HG03108 (cell line): Measurements from ENCODE around the gene HCK.

Experiments used
- ATAC-seq: cut with Tn5 transposase; IDR thresholded peaks from one replicate; pipeline ENCODE4 v1.9.1; 2021; ENCODE audit warnings: moderate library complexity; ENCODE audit not compliant: unreplicated experiment

Gene HCK

DNA sequence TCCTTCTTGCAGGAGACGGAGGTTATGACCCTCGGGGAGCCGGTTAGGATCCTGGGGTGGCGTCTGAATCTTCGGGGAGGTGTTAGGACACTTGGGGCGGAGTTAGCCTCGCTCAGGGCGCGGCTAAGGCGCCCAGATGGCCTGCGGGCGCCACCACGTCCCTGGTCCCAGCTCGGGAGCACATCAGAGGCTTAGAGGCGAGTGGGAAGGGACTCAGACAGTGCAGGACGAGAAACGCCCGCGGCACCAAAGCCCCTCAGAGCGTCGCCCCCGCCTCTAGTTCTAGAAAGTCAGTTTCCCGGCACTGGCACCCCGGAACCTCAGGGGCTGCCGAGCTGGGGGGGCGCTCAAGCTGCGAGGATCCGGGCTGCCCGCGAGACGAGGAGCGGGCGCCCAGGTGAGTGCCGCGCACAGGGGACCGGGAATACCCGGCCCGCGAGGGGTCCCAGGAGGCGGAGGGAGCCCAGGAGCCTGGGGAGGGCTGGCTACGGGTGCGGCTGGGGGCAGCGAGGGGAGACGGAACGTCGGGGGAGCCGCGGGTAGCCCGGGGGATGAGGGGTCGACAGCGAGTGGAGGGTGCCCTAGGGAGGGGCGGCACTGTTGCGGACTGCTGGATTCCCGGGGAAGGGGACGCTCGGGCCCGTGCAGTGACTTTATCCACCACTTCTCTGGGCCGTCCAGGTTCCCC lies at the start of gene HCK:
Gene HCK, plus strand, starts transcription at position 153 of the 688 bp plus-strand sequence.
- ATAC-seq, result no peak

DNA sequence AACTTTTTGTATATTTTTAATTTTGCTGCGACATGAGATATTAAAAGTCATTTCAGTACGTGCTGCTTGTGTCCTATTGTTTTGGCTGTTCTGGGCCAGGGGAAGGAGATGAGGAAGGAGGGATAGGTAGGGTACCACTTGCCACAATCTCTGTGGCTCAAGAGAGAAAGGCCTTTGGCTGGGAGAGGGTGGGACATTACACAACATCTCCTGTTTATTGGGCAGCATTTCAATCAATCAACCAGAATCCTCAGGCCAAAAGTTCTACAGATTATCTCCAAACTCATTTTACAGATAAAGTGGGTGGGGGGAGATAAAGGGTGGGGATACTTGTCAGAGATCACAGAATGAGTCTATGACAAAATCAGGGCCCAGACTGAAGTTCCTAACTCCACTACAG lies 48.7 kb upstream of the HCK start:
- no peak for ATAC-seq

GRCh38 chr20:32004963-32005362 lies 47.1 kb upstream of the HCK start:
- no peak for ATAC-seq

GRCh38 chr20:32006053-32006452 lies 46.0 kb upstream of the HCK start:
- ATAC-seq, result no peak

- ATAC-seq, result no peak
These were observed 44.9 kb upstream of the HCK start for GRCh38 chr20:32006841-32007786.

DNA sequence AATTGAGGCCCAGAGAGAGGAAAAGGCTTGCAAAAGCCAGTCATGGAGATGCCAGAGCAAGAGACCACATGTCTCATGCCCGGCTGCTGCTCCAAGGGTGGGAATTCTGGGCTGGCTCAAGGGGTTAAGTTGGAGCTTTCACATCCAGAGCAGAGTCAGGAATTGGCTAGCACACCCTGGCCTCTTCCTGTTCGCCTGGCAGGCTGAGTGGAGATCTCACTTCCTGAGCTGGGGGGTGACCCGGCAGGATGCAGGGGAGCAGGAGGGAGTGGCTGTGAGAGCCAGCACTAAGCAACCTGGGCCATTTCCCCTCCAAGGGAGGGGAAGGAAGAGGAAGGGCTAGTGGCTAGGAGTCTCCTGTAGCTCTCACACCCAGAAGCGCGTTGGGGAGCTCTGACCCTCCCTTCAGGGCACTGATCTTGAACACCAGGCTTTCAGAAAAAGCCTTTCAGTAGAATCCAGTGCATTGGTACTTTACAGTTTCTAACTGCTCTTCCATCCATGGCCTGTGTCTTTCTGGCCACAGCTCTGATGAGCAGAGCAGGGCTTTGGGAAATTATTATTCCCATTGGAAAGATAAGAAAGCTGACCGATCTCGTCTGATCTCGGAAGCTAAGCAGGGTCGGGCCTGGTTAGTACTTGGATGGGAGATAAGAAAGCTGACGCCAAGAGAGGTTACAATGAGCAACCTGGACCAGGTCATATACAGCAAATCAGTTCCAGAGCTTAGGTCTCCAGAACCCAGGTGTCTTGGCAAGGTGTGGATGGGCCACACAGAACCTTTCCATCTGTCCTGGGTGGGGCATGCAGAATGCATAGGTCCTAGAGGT lies 44.0 kb upstream of the HCK start:
- no peak for ATAC-seq

- ATAC-seq, result no peak
These were observed 42.5 kb upstream of the HCK start for GRCh38 chr20:32009564-32009963.

DNA sequence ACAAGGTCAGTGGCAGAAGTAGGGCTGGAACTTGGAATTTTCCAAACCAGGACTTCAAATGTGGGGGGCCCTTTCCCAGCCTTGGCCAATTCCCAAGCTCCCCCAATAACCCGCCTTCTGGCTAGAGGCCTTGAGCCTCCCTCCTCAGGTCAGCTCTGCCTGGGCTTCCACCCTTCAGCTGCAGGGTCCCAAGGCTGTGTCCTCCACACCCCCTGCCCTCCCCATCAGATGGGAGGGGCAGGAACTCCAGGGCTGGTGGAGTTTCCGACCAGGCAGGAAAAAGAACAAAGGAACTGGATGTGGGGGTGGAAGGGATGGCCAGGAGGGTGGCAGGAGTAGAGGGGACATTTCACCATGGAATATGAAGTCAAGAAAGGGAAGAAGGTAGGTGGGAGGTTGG lies 41.9 kb upstream of the HCK start, which contains the start of gene CCM2L:
Gene CCM2L, plus strand, starts transcription at position 338 of the 400 bp plus-strand sequence. Its CDS starts 17 bp downstream, at position 355.
- no peak for ATAC-seq

DNA sequence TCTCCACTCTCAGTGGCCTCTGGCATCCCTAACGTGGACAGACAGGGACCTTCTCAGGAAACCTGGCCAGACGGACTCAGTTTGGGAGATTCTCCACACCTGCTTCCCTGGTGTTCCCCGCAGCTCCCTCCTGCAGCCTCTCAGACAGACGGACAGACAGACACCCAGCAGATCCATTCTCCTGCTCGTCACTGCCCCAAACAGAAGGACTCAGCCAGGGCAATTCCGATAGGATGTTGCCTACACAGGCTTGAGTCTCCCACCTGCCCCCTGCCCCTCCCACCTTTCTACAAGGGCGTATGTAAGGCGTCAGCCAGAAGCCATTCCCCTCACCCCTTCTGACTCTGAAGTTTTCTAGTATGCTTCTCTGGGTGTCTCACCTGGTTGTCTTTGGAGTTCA lies 41.4 kb upstream of the HCK start:
- ATAC-seq, result no peak

GRCh38 chr20:32012159-32012688 lies 39.8 kb upstream of the HCK start:
- ATAC-seq, result no peak

GRCh38 chr20:32013326-32013725 lies 38.7 kb upstream of the HCK start:
- no peak for ATAC-seq

DNA sequence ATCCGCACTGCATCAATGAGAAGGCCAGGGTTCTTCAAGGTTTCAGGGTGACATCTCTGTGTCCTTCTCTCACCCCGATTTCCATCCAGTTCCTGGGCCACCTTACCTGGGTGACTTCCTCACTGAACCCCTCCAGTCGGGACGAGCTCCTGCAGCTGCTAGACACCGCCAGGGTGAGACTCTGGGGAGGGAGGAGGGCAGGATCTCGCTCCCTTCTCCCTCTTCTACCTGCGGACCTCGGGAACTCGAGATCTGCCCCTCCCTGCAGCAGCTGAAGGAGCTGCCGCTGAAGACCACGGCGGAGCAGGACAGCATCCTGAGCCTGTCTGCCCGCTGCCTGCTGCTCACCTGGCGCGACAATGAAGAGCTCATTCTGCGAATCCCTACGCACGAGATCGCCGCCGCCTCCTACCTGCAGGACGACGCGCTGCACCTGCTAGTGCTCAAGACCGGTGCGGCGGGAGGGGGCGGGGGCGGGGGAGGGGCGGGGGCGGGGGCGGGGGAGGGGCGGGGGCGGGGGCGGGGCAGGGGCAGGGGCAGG lies 34.3 kb upstream of the HCK start:
- no peak for ATAC-seq

GRCh38 chr20:32018269-32019155 lies 33.5 kb upstream of the HCK start:
- no peak for ATAC-seq

DNA sequence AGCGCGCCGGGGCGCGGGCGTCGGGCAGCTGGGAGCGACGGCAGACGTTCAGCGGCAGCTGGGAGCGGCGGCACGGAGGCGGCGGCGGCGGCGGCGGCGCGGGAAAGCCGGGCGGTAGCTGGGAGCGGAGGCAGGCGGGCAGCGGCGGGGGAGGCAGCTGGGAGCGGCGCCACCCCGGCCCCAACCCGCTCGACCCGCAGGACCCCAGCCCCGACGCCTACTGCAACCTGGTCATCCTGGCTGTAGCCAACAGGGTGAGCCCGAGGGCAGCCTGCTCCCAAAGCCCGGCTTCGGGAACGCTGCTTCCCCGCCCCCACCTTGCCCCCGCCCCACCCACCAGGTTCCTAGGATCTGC lies 32.9 kb upstream of the HCK start:
- no peak for ATAC-seq

- ATAC-seq, result no peak
These were observed 32.2 kb upstream of the HCK start for GRCh38 chr20:32019563-32020463.

DNA sequence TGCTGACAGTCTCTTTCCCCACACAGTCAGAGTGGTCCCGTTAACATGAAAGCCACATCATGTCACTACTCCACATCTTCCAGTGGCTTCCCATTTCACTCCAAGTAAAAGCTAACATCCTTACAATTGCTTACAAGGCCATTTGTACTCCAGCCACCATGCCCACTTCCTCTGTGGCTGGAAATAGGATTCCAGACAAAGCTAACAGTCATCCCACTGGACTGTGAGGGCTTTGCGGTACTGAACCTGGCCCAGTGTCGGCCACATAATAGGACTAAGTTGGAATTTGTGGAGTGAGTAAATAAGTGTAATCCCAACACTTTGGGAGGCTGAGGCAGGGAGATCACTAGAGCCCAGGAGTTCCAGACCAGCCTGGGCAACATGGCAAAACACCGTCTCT lies 31.0 kb upstream of the HCK start:
- ATAC-seq, result no peak

DNA sequence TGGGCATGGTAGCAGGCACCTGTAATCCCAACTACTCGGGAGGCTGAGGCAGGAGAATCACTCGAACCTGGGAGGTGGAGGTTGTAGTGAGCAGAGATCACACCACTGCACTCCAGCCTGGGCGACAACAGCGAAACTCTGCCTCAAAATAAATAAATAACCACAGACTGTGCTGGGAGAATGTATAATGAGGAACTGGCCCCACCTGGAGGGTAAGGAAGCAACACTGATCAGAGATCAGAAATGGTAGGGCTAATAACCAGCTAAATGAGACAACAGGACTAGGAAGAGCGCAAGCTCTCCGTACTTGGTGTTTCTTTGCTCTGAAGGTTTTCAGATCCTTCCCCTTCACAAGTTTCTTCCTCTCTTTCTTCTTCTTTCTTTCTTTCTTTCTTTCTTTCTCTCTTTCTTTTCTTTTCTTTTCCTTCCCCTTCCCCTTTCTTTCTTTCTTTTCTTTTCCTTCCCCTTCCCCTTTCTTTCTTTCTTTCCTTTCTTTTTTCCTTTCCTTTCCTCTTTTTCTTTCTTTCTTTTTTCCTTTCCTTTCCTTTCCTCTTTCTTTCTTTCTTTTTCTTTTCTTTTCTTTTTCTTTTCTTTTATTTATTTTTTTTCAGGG lies 27.3 kb upstream of the HCK start:
- no peak for ATAC-seq

DNA sequence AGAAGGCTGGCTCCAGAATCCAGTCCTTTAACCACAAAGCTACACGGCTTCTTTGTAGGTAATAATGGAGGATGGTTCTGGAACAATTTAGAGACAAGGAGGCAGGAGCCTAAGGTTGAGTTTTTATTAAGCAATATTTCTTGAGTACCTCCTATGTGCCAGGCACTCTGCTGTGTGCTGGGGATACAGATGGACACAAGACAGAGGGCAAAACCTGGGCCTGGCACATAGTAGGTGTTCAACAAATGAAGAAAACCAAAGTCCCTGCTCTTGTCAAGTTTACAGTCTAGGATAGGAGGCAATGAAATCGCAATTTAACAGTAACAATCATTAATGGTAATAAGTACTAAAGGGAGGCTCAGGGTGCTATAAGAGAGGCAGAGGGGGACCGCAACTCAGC lies 24.4 kb upstream of the HCK start:
- ATAC-seq, result no peak
